ENCODE data around the gene MAFG. TPM values are rescaled to one million over a fixed set of nuclear protein-coding genes. Genes with fewer than 3 reads are reported as not detected.

The MAFG gene
- total and polyA plus RNA-seq, 2 donors (not counting 1 experiment from before 2014, with no cell fraction given), result 11.3 to 20.6 TPM

DNA sequence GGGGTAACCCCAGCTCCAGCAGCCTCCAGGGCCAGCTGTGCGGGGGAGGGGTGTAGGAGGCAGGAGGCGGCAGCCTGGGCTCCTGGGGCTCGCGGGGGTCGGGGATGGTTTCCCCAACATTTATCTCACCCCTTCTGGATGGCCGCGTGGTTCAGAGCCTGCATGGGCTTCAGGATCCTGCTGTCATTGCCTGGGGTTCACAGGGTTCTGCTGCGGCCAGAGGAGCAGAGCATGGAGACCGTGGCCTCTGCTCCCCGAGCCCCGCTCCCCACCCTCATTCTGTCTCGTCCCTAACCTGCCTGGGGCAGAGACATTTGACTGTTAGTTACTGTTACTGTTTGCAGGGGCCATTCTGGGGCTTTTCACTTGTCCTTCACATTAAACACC, 14.6 kb upstream of the MAFG start:
- Histone ChIP-seq H3K9me3 (ENCODE audit: control insufficient read depth, insufficient read depth, low read depth, low read length) (no peaks in the 10 kb centered on the region), H3K9ac (ENCODE audit: insufficient read depth, low read length) (no peak overlapping the region), H4K20me1 (ENCODE audit: control insufficient read depth, extremely low read depth, insufficient read depth, low read length) (no peaks in the 10 kb centered on the region), H3K27me3 (ENCODE audit: control insufficient read depth, insufficient read depth, low read length) (peaks cover 10% of the 10 kb centered on the region), H2AFZ (ENCODE audit: low read length) (no peak overlapping the region), H3K79me2 (ENCODE audit: control insufficient read depth, insufficient read depth, low read length) (no peaks in the 10 kb centered on the region), H3K4me3 (replicated peaks in 1 of 4; ENCODE audit: control extremely low read depth in 1 of 4, insufficient read depth in 1 of 4, low read depth in 3 of 4, low read length in 4 of 4) (no peak overlapping the region), H3K4me1 (ENCODE audit: control insufficient read depth, extremely low read depth, insufficient read depth, low read length) (no peaks in the 10 kb centered on the region), H3K27ac (ENCODE audit: insufficient read depth, low read length) (no peak overlapping the region), H3K4me2 (ENCODE audit: extremely low read depth, insufficient read depth, low read length) (no peak overlapping the region), H3K36me3 (ENCODE audit: control insufficient read depth, insufficient read depth, low read length) (no peaks in the 10 kb centered on the region)
- TF ChIP-seq CTCF (conservative IDR thresholded peaks at IDR 0.05 in 1 of 2, IDR thresholded peaks at IDR 0.05 in 1 of 2; ENCODE audit: low read depth in 1 of 2, low read length in 2 of 2) (no peak), EZH2 (IDR thresholded peaks at IDR 0.05; ENCODE audit: low read length, missing control alignments) (no peak)
- no peak for DNase-seq (ENCODE audit: low read depth in 2 of 2)

GRCh38 chr17:81941484-81942166, 14.1 kb upstream of the MAFG start:
- no peak overlapping the region for H3K4me3 ChIP-seq (replicated peaks in 1 of 4; ENCODE audit: control extremely low read depth in 1 of 4, insufficient read depth in 1 of 4, low read depth in 3 of 4, low read length in 4 of 4)

More at GRCh38 chr17:81941484-81942166, 14.1 kb upstream of the MAFG start:
- no peaks in the 10 kb centered on the region for H3K36me3 ChIP-seq (ENCODE audit: control insufficient read depth, insufficient read depth, low read length)
- H3K4me1 ChIP-seq (ENCODE audit: control insufficient read depth, extremely low read depth, insufficient read depth, low read length), result no peaks in the 10 kb centered on the region
- H3K9ac ChIP-seq (ENCODE audit: insufficient read depth, low read length), result no peak overlapping the region
- no peak overlapping the region for H3K4me2 ChIP-seq (ENCODE audit: extremely low read depth, insufficient read depth, low read length)
- no peak overlapping the region for H3K27ac ChIP-seq (ENCODE audit: insufficient read depth, low read length)
- peaks cover 10% of the 10 kb centered on the region for H3K27me3 ChIP-seq (ENCODE audit: control insufficient read depth, insufficient read depth, low read length)
- H2AFZ ChIP-seq (ENCODE audit: low read length), result no peak overlapping the region
- TF ChIP-seq EZH2 (IDR thresholded peaks at IDR 0.05; ENCODE audit: low read length, missing control alignments) (no peak), CTCF (conservative IDR thresholded peaks at IDR 0.05 in 1 of 2, IDR thresholded peaks at IDR 0.05 in 1 of 2; ENCODE audit: low read depth in 1 of 2, low read length in 2 of 2) (no peak)
- no peak for DNase-seq (ENCODE audit: low read depth in 2 of 2)
- no peaks in the 10 kb centered on the region for H4K20me1 ChIP-seq (ENCODE audit: control insufficient read depth, extremely low read depth, insufficient read depth, low read length)
- no peaks in the 10 kb centered on the region for H3K79me2 ChIP-seq (ENCODE audit: control insufficient read depth, insufficient read depth, low read length)
- no peaks in the 10 kb centered on the region for H3K9me3 ChIP-seq (ENCODE audit: control insufficient read depth, insufficient read depth, low read depth, low read length)

All from fibroblast of lung (primary cell).